DMS 273 (cell line): Measurements from ENCODE around the gene NRF1.

Experiments
- DNase-seq: peaks from one replicate; lab custom pipeline; 2025; ENCODE audit not compliant: unreplicated experiment; lab: John Stamatoyannopoulos, UW

The NRF1 gene

GRCh38 chr7:129796186-129796775 is 184.8 kb downstream of the NRF1 start:
- no peak for DNase-seq

- DNase-seq = peak; percentile 86
Observed at GRCh38 chr7:129797214-129797789, 185.8 kb downstream of the NRF1 start.

DNA sequence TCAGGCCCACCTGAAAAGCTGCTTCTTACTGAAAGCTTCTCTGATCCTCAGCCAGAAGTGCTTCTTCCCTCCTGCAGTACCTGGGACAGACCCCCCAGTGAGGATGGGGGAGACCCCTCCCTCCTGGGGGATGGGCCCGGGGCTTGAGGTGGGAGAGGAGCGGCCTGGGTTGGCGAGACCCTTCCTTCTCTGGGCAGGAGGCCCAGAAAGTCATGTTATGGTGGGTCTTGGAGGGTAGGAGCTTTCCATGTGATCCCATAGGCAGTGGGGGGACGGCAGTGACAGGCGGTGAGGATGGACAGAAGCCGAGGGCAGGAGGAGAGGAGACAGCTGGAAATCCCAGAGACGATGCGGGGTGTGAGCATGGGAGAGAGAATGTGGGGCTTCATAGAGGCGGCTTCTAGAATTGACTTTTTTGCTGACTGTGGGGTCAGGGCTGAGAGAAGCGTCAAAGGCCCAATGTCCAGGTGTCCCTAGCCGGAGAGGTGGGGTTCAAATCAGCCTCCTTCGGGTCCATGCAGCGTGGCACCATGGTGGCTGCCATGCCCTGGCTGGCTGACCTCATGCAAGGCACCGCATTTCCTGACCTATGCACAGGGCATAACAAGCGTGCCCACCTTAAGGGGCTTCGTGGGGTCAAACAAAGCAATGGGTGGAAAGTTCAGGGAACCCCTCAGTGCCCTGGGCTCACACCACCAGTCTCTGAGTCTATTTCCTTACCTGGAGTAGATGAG is 187.3 kb downstream of the NRF1 start:
- DNase-seq = no peak

- no peak for DNase-seq
Observed at GRCh38 chr7:129799350-129799955, 187.9 kb downstream of the NRF1 start.

DNA sequence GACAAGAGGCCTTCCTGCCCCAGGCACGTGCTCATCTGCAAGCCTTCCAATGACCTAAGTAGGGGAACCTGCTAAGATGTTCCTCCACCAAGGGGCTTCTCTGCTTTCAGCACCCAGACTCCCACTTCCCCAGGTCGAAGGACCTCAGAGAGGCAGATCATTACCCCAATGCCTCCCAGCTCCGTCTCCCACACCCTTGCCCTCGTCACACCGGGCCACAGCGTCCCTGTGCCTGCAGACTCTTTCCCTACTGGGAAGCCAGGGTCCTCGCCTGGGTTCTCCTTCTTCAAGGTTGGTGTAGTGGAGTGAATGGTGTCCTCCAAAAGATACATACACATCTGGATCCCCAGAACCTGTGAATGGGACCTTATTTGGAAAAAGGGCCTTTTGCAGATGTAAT is 189.4 kb downstream of the NRF1 start:
- no peak for DNase-seq

- no peak for DNase-seq
Observed at GRCh38 chr7:129801882-129802281, 190.4 kb downstream of the NRF1 start.

- no peak for DNase-seq
Observed at GRCh38 chr7:129803546-129804081, 192.1 kb downstream of the NRF1 start.

DNA sequence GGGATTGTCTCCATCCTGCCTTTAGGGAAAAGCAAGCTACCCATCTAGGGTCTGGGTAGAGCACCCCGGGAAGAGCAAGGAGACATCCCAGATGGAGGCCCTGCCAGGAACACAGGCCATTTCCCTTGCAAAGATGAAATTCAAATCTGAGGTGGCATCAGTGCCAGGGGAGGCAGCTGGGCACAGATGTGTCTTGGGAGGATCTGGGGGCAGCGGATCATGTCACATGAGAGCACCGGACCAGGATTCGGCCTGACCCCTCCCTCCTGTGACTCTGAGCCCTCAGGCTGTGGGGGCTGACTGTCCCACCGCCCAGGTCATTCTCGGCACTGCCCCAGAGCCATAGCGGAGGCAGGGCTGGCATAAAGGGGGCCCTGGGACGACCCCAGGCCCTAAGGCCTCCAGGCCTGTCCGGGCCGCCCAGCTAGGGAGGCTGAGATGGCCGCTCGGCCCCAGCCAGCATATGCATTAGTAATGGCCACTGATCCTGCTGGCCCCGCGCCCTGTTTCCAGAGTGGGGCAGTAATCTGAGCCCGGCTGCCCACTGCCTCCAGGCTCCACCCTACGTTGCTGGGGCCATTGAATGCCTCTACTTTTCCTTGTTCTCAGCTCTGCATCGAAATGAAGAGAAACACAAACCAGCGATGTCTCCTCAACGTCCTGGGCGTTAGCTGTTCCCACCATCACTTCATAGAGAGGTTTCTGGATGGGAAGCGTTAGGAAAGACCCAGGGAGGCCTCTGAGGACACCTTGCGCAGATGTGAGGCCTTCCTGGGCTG is 192.8 kb downstream of the NRF1 start:
- no peak for DNase-seq

DNA sequence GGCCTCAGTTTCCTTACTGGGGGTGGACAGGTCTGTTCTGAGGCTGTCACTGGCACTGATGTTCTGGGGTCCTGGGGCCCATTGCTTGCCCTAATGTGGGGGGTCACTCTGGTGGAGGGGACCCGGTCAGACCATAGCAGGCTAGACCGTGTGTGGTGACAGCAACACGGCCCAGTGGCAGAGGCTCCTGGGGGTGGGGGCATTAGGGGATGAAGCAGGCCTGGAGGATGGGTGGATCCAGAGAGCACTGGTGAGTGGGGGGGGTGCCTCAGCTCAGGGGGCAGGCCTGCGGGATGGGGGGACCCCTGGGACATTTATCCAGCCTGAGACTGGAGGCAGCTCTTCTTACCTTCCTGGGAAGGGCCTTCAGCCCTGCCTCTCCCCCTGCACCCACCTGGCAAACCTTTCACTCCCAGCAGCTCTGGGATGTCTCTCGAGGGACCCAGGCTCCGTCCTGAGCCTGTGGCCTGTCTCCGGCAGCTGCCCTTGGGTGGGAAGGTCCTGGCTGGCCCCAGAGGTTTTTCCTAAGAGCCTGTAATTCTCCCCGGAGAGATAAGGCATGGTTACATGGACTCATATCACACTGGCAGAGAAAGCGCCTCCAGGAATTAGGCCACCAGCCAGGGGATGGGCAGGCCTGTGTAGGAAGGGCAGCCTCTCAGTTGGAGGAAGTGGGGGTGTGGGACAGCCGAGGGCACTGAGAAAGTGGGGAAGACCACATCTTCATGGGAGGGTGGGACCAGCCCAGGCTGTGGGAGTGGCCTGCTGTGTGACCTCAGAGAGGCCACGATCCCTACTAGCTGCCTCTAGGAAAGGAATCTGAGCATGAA is 193.6 kb downstream of the NRF1 start:
- no peak for DNase-seq
